CD4-positive, alpha-beta T cell treated with Interleukin-6 at 100 ng/mL for 8 hours (primary cell): Measurements from ENCODE around the gene CRACR2A.
A peak's percentile ranks its signal among the peaks of the same experiment; 100 is the strongest.

Source experiments
- DNase-seq: peaks from one replicate; pipeline ENCODE4 v3.0.0-alpha.2; 2020; ENCODE audit warnings: mixed read lengths, low spot score

CRACR2A gene

GRCh38 chr12:3752096-3752709, 706 bp downstream of the CRACR2A start:
- peak; percentile 76 for DNase-seq

GRCh38 chr12:3751151-3752095, 1.5 kb downstream of the CRACR2A start:
- DNase-seq = no peak

GRCh38 chr12:3750616-3751015, 2.3 kb downstream of the CRACR2A start:
- no peak for DNase-seq

GRCh38 chr12:3748620-3749019, 4.3 kb downstream of the CRACR2A start:
- DNase-seq = no peak

GRCh38 chr12:3747976-3748619, 4.8 kb downstream of the CRACR2A start:
- no peak for DNase-seq

- peak; percentile 28 for DNase-seq
Observed at GRCh38 chr12:3747543-3747942, 5.4 kb downstream of the CRACR2A start.

GRCh38 chr12:3746758-3747157, 6.2 kb downstream of the CRACR2A start:
- DNase-seq = no peak

GRCh38 chr12:3745152-3745551, 7.8 kb downstream of the CRACR2A start:
- no peak for DNase-seq

- DNase-seq = no peak
Observed at GRCh38 chr12:3744229-3744901, 8.5 kb downstream of the CRACR2A start.

GRCh38 chr12:3743803-3744202, 9.1 kb downstream of the CRACR2A start:
- no peak for DNase-seq

- DNase-seq = no peak
Observed at GRCh38 chr12:3741882-3742672, 10.8 kb downstream of the CRACR2A start.

- no peak for DNase-seq
Observed at GRCh38 chr12:3740480-3741231, 12.3 kb downstream of the CRACR2A start.

- DNase-seq = no peak
Observed at GRCh38 chr12:3735432-3735831, 17.5 kb downstream of the CRACR2A start.

- no peak for DNase-seq
Observed at GRCh38 chr12:3732901-3733300, 20.0 kb downstream of the CRACR2A start.

- DNase-seq = no peak
Observed at GRCh38 chr12:3730111-3730510, 22.8 kb downstream of the CRACR2A start.

- no peak for DNase-seq
Observed at GRCh38 chr12:3728686-3729085, 24.2 kb downstream of the CRACR2A start.

GRCh38 chr12:3727877-3728632, 24.9 kb downstream of the CRACR2A start:
- DNase-seq = peak; percentile 28

- DNase-seq = no peak
Observed at GRCh38 chr12:3727354-3727753, 25.6 kb downstream of the CRACR2A start.

GRCh38 chr12:3726456-3726855, 26.5 kb downstream of the CRACR2A start:
- no peak for DNase-seq
